Hematopoietic multipotent progenitor cell treated with erythropoietin and hydrocortisone succinate and interleukin-3 and kit ligand, for 8 days (in vitro differentiated cells): ENCODE measurements around the gene HNRNPLL.

Source experiments
- DNase-seq: peaks from one replicate; pipeline ENCODE4 v3.0.0-alpha.2; 2015

HNRNPLL gene

GRCh38 chr2:38591152-38591551, 11.6 kb downstream of the HNRNPLL start:
- no peak for DNase-seq

GRCh38 chr2:38590053-38590452, 12.7 kb downstream of the HNRNPLL start:
- DNase-seq = peak; percentile 31

- DNase-seq = no peak
These were observed 15.8 kb downstream of the HNRNPLL start for GRCh38 chr2:38586931-38587330.

GRCh38 chr2:38584881-38585280, 17.8 kb downstream of the HNRNPLL start:
- no peak for DNase-seq

GRCh38 chr2:38583994-38584393, 18.7 kb downstream of the HNRNPLL start:
- DNase-seq = no peak

- DNase-seq = no peak
These were observed 19.2 kb downstream of the HNRNPLL start for GRCh38 chr2:38583524-38583923.

- DNase-seq = peak; percentile 88
These were observed 21.3 kb downstream of the HNRNPLL start for GRCh38 chr2:38581193-38582147.

GRCh38 chr2:38580115-38580636, 22.6 kb downstream of the HNRNPLL start:
- DNase-seq = no peak

- peak; percentile 32 for DNase-seq
These were observed 23.9 kb downstream of the HNRNPLL start for GRCh38 chr2:38578832-38579231.

- DNase-seq = no peak
These were observed 28.4 kb downstream of the HNRNPLL start for GRCh38 chr2:38574278-38574677.

- DNase-seq = no peak
These were observed 30.6 kb downstream of the HNRNPLL start for GRCh38 chr2:38572167-38572566.

GRCh38 chr2:38571193-38571592, 31.5 kb downstream of the HNRNPLL start:
- no peak for DNase-seq

- no peak for DNase-seq
These were observed 33.8 kb downstream of the HNRNPLL start for GRCh38 chr2:38568724-38569436.

- DNase-seq = no peak
These were observed 37.4 kb downstream of the HNRNPLL start for GRCh38 chr2:38565333-38565732.

GRCh38 chr2:38561691-38562090, 41.0 kb downstream of the HNRNPLL start:
- DNase-seq = no peak

- no peak for DNase-seq
These were observed 42.6 kb downstream of the HNRNPLL start for GRCh38 chr2:38560092-38560491.

- no peak for DNase-seq
These were observed 44.7 kb downstream of the HNRNPLL start for GRCh38 chr2:38557981-38558380.

GRCh38 chr2:38557217-38557616, 45.5 kb downstream of the HNRNPLL start:
- no peak for DNase-seq

- no peak for DNase-seq
These were observed 46.5 kb downstream of the HNRNPLL start for GRCh38 chr2:38556006-38556801.

- peak; percentile 50 for DNase-seq
These were observed 47.6 kb downstream of the HNRNPLL start for GRCh38 chr2:38554973-38555595.

- no peak for DNase-seq
These were observed 49.2 kb downstream of the HNRNPLL start for GRCh38 chr2:38553554-38553953.

- peak; percentile 93 for DNase-seq
These were observed 50.5 kb downstream of the HNRNPLL start for GRCh38 chr2:38552259-38552658.
